ENCODE data around the gene DPRX.

- no peak for TF ChIP-seq CTCF (IDR thresholded peaks at IDR 0.05; ENCODE audit: insufficient read depth, low read length)
- TF ChIP-seq POLR2AphosphoS5 (IDR thresholded peaks at IDR 0.05; ENCODE audit: low read depth), result no peak
- TF ChIP-seq GABPA (IDR thresholded peaks at IDR 0.05; ENCODE audit: low read depth), result no peak
Measured at GRCh38 chr19:53655042-53655665, 23.4 kb downstream of the DPRX start.
